ENCODE results near the gene NOS3. TPM values are rescaled to one million over a fixed set of nuclear protein-coding genes. Genes with fewer than 3 reads are reported as not detected.

The NOS3 gene
- total RNA-seq, 1 donor from 2014 or later, result 0.86 TPM

- Mint-ChIP-seq H3K4me1 (ENCODE audit: low read depth, unreplicated experiment) (peaks cover 10% of the 10 kb centered on the region), H3K36me3 (ENCODE audit: unreplicated experiment) (no peaks in the 10 kb centered on the region), H3K27ac (ENCODE audit: unreplicated experiment) (no peak overlapping the region), H3K9me3 (ENCODE audit: unreplicated experiment) (peaks cover 7% of the 10 kb centered on the region), H3K4me3 (ENCODE audit: unreplicated experiment) (no peak overlapping the region), H3K27me3 (ENCODE audit: unreplicated experiment) (peaks cover 3% of the 10 kb centered on the region)
- peak; percentile 15 for DNase-seq
- TF ChIP-seq CTCF (IDR thresholded peaks at IDR 0.05; ENCODE audit: partially characterized antibody, unreplicated experiment), result no peak
Observed at GRCh38 chr7:150949564-150949963, 41.3 kb upstream of the NOS3 start.

- Mint-ChIP-seq H3K4me3 (ENCODE audit: unreplicated experiment) (no peak overlapping the region), H3K27ac (ENCODE audit: unreplicated experiment) (no peak overlapping the region), H3K4me1 (ENCODE audit: low read depth, unreplicated experiment) (peaks cover 10% of the 10 kb centered on the region), H3K27me3 (ENCODE audit: unreplicated experiment) (peaks cover 3% of the 10 kb centered on the region), H3K9me3 (ENCODE audit: unreplicated experiment) (peaks cover 7% of the 10 kb centered on the region), H3K36me3 (ENCODE audit: unreplicated experiment) (no peaks in the 10 kb centered on the region)
- TF ChIP-seq CTCF (IDR thresholded peaks at IDR 0.05; ENCODE audit: partially characterized antibody, unreplicated experiment), result no peak
- peak; percentile 12 for DNase-seq
Observed at GRCh38 chr7:150949971-150950491, 40.8 kb upstream of the NOS3 start.

GRCh38 chr7:150950496-150951180, 40.2 kb upstream of the NOS3 start:
- Mint-ChIP-seq H3K27me3 (ENCODE audit: unreplicated experiment) (peaks cover 3% of the 10 kb centered on the region), H3K27ac (ENCODE audit: unreplicated experiment) (no peak overlapping the region), H3K4me1 (ENCODE audit: low read depth, unreplicated experiment) (peaks cover 7% of the 10 kb centered on the region), H3K4me3 (ENCODE audit: unreplicated experiment) (no peak overlapping the region), H3K9me3 (ENCODE audit: unreplicated experiment) (peaks cover 7% of the 10 kb centered on the region), H3K36me3 (ENCODE audit: unreplicated experiment) (no peaks in the 10 kb centered on the region)
- TF ChIP-seq CTCF (IDR thresholded peaks at IDR 0.05; ENCODE audit: partially characterized antibody, unreplicated experiment), result no peak
- DNase-seq, result peak; percentile 10

GRCh38 chr7:150951181-150951520, 39.7 kb upstream of the NOS3 start:
- peaks cover 8% of the 10 kb centered on the region for H3K4me1 Mint-ChIP-seq (ENCODE audit: low read depth, unreplicated experiment)
- H3K4me3 Mint-ChIP-seq (ENCODE audit: unreplicated experiment), result no peak overlapping the region
- H3K9me3 Mint-ChIP-seq (ENCODE audit: unreplicated experiment), result peaks cover 7% of the 10 kb centered on the region
- no peaks in the 10 kb centered on the region for H3K36me3 Mint-ChIP-seq (ENCODE audit: unreplicated experiment)
- no peak for TF ChIP-seq CTCF (IDR thresholded peaks at IDR 0.05; ENCODE audit: partially characterized antibody, unreplicated experiment)
- H3K27ac Mint-ChIP-seq (ENCODE audit: unreplicated experiment), result no peak overlapping the region
- peak; percentile 6 for DNase-seq
- peaks cover 3% of the 10 kb centered on the region for H3K27me3 Mint-ChIP-seq (ENCODE audit: unreplicated experiment)

GRCh38 chr7:150951521-150951920, 39.3 kb upstream of the NOS3 start:
- Mint-ChIP-seq H3K27ac (ENCODE audit: unreplicated experiment) (no peak overlapping the region), H3K4me1 (ENCODE audit: low read depth, unreplicated experiment) (peaks cover 8% of the 10 kb centered on the region), H3K36me3 (ENCODE audit: unreplicated experiment) (no peaks in the 10 kb centered on the region), H3K4me3 (ENCODE audit: unreplicated experiment) (no peak overlapping the region), H3K27me3 (ENCODE audit: unreplicated experiment) (peaks cover 4% of the 10 kb centered on the region), H3K9me3 (ENCODE audit: unreplicated experiment) (peaks cover 7% of the 10 kb centered on the region)
- TF ChIP-seq CTCF (IDR thresholded peaks at IDR 0.05; ENCODE audit: partially characterized antibody, unreplicated experiment), result no peak
- DNase-seq, result peak; percentile 12

All from glutamatergic neuron (in vitro differentiated cells).